NCI-H2227 treated with DMSO at 0.1 percent for 48 hours (cell line): ENCODE data around the gene RRN3.
"Not testable (repeated sequence)": the region's sequence is repeated elsewhere in the genome, so short reads cannot be mapped to it uniquely, and the experiment has no call there.

Experiments used
- DNase-seq: peaks from one replicate; lab custom pipeline; 2025; lab: John Stamatoyannopoulos, UW

Gene RRN3

DNA sequence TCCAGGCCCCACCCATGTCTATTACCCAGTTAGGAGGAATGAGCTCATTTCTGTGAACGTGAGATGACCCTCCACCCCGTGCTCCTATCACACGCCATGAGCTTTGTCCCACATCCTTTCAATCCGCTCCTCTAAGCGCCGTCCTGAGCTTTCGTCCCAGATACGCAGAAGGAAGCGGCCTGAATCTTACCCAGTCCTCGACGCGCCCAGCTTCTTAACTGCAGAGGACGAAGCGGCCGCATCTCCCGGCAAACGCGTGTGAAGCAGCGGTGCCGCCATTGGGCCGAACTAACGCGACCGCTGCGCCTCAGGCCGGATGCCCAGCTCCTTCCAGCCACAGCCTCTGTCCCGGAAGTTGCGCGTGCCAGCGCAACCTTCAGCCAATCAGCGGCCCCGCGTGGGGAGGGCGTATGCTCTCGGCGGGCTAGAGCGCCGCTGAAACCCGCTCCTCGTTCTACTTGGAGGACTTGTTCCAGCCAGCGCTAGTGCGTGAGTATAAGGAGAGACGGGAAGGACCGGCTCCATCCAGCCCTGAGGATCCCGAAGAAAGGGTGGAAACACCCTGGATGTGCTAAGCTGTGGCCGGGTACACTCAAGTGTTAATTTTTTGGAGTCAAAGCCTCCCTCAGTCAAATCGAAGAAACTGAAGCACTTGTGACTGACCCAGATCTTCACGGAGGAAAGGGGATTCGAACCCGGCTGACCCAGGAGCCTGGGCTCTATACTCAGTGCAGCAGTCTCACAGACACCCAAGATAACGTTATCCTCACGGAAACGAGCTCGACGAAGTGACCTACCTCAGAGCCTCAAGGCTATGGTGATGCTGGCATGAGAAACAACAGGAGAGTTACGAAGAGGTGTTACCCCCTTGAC is at the start of gene RRN3:
Gene RRN3 (minus strand): TSS at position 318 of the 873 bp plus-strand sequence. CDS start 39 bp downstream, at position 279.
- DNase-seq, result peak; percentile 90

DNA sequence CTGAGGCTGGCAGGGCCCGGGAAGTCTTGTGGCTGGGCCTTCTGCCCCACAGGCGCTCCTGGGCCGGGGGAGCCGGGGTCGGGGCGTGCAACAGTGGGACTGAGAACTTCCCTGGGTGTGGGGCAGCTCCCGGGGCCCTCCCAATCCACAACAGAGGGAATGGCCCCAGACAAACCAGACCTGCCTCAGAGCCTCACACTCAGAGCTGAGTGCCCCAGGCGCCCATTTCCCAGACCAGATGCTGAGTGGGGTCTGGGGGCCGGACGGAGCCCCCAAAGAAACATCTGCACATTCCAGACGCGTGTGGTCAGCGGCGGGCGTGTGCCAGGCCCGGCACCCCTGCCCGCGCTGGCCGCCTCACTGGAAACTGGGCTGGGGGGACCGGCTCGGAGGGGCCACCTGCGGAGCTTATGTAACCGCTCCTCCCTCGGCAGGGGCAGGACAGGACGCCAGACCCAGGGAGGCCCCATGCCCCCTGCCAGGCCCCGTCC is 49.6 kb upstream of the RRN3 start:
- DNase-seq, result not testable (repeated sequence)

GRCh38 chr16:15142891-15143600 is 49.0 kb upstream of the RRN3 start:
- not testable (repeated sequence) for DNase-seq

GRCh38 chr16:15142107-15142890 is 48.2 kb upstream of the RRN3 start:
- DNase-seq, result not testable (repeated sequence)

GRCh38 chr16:15141586-15141985 is 47.5 kb upstream of the RRN3 start:
- DNase-seq, result no peak

GRCh38 chr16:15140444-15141365 is 46.6 kb upstream of the RRN3 start:
- DNase-seq, result not testable (repeated sequence)

- DNase-seq, result not testable (repeated sequence)
Observed at GRCh38 chr16:15137514-15137913, 43.4 kb upstream of the RRN3 start.

DNA sequence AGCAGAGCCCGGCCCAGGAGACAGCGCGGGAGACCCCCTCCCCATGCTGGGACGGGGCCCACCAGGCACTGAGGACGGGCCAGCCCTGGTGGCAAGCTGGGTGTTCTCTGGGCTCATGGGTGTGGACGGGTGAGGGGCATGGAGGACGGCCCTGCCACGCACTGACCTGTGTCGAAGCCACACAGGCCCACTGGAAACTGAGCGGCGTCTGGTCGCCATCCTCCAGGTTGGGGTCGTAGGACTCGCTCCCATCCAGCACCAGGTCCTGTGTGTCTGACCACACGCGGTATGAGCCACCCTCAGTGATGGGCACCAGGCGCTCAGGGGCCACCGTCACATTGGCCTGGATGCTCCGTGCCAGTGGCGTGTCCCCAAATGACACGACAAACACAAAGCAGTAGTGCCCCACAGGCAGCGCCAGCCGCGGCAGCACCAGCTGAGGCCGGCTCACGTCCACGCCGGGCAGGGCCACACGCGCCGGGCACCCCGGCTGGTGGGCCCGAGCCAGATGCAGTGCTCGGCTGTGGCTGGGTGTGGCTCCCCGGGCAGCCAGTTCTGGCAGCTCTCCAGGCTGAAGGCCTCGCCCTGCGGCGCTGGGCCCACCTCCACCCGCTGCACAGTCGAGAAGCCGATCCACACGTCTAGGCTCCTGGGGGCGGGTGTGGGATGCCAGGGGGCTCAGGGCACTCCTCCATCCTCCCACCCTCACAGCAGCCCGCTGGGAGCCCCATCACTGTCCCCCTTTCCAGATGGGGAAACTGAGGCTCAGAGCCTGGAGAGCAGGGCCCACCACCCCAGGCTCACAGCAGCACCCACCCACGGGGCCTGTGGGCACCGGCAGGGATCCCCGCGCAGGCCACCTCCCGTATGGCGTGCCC is 41.6 kb upstream of the RRN3 start:
- DNase-seq, result not testable (repeated sequence)

DNA sequence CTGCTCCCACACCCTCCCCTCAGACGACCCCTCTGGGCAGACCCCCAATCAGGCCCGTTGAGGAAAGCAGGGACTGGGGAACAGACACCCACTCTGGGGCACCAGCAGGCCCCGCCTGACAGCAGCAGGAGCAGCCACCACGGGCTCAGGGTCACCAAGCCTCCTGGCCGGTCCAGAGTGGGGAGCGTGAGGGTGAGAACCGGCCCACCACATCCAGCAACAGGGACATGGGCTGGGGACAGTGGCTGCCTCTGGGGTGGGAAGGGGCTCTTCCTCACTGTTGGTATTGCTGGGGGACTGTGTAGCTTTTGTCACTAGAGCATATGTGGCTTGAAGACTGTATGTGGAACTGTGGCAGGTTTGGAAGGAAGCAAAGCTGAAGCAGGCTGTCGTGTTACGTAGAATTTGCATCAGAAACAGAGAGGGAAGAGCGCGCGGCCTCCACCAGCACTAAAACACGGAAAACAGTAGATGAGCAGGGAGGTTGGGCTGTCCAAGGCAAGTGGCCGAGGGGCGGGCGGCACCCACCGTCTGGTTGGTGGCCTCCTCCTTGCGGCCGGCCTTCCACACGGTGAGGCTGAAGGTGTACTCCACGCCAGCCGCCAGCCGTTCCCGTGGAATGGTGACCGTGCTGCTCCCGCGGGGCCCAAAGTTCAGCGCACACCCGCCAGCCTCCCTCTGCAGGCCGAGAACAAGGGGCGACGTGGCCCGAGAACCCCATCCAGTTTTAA is 40.8 kb upstream of the RRN3 start:
- not testable (repeated sequence) for DNase-seq

DNA sequence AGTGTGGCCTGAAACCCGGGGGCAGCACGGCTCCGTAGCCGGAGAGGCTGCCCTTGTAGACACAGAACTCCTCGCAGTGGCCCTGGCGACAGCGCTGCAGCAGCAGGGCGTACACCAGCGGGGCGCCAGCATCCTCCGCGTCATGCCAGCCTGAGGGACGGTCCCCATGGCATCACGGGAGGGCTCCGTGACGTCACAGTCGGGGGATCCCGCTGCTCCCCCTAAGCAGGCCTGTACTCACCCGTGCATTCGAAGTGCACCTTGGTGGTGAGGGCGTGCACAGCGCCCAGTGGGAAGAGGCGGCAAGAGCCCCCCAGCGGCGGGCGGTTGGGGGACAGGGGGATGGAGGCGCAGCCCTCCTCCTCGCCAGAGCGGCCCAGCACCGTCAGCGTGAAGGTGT is 39.5 kb upstream of the RRN3 start:
- not testable (repeated sequence) for DNase-seq

GRCh38 chr16:15132719-15133428 is 38.8 kb upstream of the RRN3 start:
- DNase-seq, result not testable (repeated sequence)

DNA sequence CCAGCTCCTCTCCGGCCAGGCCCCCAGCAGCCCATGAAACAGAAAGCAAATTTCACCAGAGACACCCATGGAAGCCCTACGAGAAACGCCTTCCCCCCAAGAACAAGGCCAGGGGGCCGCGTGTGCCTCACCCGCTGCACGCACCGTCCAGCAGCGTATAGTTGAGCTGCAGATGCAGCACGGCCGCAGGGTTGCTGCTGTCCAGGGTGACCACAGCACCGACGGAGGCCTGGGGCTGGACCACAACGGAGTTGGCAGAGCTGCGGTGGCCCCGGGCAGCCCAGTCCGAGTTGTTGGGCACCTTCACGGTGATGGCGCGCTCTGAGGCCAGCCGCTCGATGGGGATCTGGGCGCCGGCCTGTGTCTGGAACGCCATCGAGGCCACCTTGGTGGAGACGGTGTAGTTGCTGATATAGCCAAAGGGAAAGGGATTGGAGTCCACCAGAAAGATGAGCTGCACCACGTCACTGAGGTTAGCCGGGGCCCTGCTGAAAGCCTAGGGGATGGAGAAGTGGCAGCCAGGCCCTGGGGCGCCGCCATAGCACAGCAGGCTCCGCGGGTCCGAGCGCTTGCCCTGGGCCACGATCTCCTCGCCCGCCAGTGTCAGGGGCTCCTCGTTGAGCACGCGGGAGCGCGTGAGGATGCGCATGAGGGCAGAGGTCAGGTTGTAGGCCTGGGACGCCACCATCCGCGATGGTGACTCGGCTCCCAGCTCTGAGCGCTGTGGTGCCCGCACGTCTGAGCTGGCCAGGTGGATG is 37.0 kb upstream of the RRN3 start:
- not testable (repeated sequence) for DNase-seq

GRCh38 chr16:15130256-15130932 is 36.3 kb upstream of the RRN3 start:
- DNase-seq, result not testable (repeated sequence)

GRCh38 chr16:15127641-15128425 is 33.8 kb upstream of the RRN3 start:
- DNase-seq, result not testable (repeated sequence)

- DNase-seq, result not testable (repeated sequence)
Observed at GRCh38 chr16:15100372-15100987, 6.4 kb upstream of the RRN3 start.

GRCh38 chr16:15099366-15099909 is 5.4 kb upstream of the RRN3 start:
- not testable (repeated sequence) for DNase-seq
